ENCODE measurements around the gene SCG2.

Gene SCG2

GRCh38 chr2:223570784-223571183, 31.4 kb downstream of the SCG2 start:
- DNase-seq: no peak

DNA sequence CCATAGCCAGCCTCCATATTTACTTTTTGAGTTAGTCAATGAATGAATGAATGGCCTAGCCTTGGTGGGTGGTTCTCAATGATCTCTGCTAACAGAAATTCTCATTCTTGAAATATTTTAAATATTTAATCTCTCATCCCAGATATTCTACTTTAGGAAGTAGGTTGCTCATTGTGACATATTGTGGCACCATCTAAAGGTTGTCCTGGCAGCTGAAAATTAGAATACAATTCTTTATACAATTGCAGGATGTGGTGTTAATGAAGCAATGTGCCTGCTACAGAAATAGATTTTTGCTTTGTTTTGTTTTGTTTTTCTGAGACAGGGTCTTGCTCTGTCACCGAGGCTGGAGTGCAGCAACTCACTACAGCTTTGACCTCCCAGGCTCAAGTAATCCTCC, 35.8 kb downstream of the SCG2 start:
- DNase-seq: no peak

DNA sequence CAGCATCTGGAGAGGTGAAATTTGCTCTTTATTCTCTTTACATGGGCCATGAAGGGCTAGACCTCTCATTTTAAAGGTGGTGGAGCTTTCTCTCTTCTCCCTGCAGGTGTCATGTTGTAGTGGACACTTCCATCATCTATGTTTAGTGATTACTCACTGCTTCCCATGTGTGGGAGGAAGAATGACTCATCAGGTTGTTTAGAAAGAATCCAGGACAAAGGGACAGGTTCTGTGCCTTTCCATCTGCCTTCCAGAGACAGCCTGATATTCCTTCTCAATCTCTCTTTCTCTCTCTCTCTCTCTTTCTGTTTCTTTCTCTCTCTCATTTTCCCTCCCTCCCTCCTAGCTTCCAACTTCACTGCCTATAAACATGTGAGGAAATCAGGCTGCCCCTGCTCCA, 38.7 kb downstream of the SCG2 start:
- no peak for DNase-seq

DNA sequence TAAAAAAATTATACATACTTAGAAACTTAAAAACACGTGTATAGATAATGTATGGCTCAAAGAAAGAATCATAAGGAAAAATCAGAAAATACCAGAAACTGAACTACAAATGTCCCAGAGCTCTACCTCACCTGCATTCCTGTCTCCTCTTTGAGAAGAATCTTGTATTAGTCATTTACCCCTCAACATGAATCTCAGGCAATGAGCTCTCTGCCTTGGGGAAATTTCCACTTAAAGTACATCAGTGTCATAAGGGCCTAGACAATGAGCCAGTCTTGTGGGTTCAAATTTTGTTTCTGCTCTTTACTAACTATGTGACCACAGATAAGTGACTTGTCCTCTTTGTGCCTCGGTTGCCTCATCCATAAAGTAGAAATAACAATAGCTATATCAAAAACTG, 40.1 kb downstream of the SCG2 start:
- no peak for DNase-seq

DNA sequence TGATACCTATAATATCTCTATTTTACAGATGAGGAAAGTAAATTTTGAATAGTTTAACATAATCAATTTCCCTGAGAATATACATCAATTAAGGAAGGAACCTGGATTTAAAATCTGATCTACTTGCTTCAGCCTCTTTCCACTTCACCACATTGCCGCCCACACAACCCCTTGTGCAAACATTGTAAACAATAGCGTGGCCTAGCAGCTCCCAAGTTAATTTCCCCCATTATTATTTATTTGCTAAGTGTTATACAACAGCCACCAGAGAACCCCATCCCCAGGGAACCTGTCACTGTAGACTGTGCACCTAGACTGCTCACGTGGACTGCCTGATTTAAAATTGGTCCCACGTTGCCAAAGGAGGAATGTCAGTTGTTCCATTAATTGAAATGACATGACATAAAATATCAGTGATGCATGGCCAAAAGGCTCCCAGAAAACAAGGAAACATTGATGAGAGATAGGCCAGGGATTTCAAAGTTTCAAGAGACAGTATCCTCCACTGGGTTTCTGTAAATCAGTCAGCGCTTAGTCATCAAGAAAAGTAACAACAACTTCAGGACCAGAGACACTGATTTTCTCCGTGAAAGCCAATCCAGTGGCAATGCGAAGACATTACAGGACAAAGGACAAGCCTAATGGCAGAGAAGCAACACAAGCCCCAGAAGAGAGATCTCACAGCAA, 41.3 kb downstream of the SCG2 start:
- DNase-seq: no peak

DNA sequence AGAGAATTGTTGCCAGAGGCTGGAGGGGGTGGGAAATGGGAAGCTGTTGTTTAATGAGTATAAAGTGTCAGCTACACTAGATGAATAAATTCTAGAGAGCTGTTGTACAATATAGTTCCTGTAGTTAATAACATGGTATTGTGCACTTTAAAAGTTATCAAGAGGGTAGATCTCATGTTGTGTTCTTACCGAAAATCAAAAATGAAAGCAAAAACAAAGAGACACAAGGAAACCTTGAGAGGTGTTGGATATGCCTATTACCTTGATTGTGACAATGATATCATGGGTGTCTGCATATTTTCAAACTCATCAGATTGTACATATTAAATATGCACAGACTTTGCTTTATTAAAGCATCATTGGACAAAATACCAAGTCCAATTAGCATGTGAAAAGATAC, 43.2 kb downstream of the SCG2 start:
- no peak for DNase-seq

GRCh38 chr2:223554923-223555322, 47.2 kb downstream of the SCG2 start:
- no peak for DNase-seq

DNA sequence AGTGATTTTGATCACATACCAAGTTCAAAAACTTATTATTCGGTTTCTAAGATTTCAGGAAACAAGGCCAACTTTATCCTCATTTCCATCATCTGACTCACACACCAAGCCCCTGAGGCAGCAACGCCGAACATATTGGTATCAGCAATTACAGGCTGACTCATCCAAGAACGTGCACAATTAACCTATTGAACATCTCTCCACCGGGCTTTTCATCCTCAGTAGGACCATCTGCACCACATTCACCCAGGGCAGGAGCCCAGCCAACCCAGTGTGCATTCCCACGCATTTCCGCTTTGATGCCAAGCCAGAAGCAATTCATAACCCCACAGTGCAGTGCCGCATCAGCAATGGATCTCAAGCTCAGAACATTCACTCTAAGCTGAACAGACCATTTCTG, 52.9 kb downstream of the SCG2 start:
- no peak for DNase-seq

DNA sequence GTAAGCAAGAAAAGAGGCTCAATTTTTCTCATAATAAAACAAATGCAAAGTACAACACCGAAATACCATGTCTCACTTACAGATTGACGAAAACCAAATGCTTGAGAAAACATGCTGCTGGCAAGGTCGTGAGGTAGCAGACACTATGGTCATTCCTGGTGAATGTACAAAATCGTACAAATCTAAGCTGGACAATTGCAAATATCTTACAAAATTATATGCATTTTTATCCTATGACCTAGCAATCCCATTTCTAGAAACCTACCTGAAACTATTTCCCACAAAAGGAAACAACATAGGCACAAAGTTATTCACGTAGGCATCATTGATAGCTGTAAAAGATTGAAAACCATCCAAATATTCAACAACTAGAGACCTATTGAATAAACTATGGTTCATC, 54.0 kb downstream of the SCG2 start:
- no peak for DNase-seq

Measured in stimulated activated CD4-positive, alpha-beta T cell treated with anti-CD3 and anti-CD28 coated beads, Interleukin-15, amount 100 ng/mL, for 24 hours (primary cell).